ENCODE measurements around the gene BACE1. TPM values are rescaled to one million over a fixed set of nuclear protein-coding genes. Genes with fewer than 3 reads are reported as not detected.
A peak's percentile ranks its signal among the peaks of the same experiment; 100 is the strongest.
"Not testable (repeated sequence)": the region's sequence is repeated elsewhere in the genome, so short reads cannot be mapped to it uniquely, and the experiment has no call there.

BACE1 gene
- total RNA-seq, 1 experiment from 2014 or later, result 13.7 TPM

DNA sequence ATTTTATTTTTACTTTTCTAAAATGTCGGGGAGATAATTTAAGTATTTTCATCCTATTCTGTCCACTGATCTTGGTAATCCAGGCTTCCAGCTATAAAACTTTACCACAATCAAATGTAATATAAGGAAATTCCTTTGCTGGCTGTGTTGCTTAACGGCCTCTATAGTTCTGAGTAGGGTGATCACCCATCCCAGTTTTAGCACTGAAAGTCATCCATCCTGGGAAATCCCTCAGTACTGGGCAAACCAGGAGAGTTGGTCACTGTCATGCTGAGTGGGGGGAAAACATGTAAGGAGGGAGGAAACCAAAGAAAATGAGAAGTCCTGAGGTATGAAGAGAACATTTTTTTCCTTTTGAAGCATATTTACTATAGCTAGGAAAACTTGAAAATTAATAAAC is 37.7 kb downstream of the BACE1 start:
- H3K4me3 ChIP-seq (ENCODE audit: low read depth, low read length, poor library complexity, severe bottlenecking), result no peak overlapping the region
- TF ChIP-seq EZH2 (IDR thresholded peaks at IDR 0.05; ENCODE audit: borderline replicate concordance, low read depth, low read length, poor library complexity, severe bottlenecking), result no peak
- no peak for TF ChIP-seq CTCF (conservative IDR thresholded peaks at IDR 0.05; ENCODE audit: low read depth, low read length)
- no peak for DNase-seq (ENCODE audit: low spot score)
- peaks cover 15% of the 10 kb centered on the region for H3K36me3 ChIP-seq (ENCODE audit: insufficient read depth, low read length, poor library complexity, severe bottlenecking)
- no peak overlapping the region for H3K27ac ChIP-seq (ENCODE audit: low read depth, low read length, poor library complexity, severe bottlenecking)
- no TSS peak for BruUV-seq (replicated peaks)
- intact Hi-C loops (cut with micrococcal nuclease; ENCODE audit: unreplicated experiment), result no loop called here
- H3K9me3 ChIP-seq (ENCODE audit: low read depth, low read length, poor library complexity, severe bottlenecking), result peaks cover 3% of the 10 kb centered on the region
- ChIA-PET POLR2A (ENCODE audit: low non-redundant PET) (no interaction called here), CTCF (no interaction called here)
- H3K27me3 ChIP-seq (replicated peaks; ENCODE audit: insufficient read depth, low read depth, low read length, poor library complexity), result no peaks in the 10 kb centered on the region
- no peaks in the 10 kb centered on the region for H3K4me1 ChIP-seq (ENCODE audit: insufficient read depth, low read length, poor library complexity, severe bottlenecking)

DNA sequence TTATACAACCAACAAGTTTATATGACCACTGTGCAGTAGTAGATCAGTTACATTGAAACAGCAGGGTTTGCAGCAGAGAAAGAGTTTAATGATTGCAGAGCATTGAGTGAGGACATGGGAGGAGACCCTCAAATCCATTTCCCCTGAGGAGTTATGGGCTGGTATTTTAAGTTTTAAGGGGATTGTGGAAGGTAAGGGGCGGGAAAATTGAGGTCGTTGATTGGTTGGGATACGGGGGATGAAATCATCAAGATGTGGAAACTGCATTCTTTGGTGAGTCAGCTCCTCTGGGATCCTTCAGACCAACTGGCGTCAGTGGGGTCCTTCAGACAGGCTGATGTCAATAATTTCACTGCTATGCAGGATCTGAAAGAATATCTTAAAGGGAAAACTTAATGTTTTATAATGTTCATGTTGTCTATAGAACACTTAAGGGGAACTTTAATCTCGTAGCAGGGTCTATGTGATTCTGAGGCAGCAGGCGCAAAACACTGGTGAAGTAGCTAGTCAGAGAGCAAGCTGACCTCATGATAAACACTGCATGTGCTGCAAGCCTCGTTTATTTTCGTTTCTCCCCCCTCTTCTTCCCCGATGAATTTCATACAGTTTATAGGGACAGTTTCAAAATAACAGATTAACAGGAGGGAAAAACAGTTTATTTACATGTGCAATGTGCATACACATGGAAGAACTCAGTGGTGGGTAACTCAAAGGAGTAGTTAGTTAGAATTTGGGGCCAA is 42.3 kb downstream of the BACE1 start:
- no peak for TF ChIP-seq CTCF (conservative IDR thresholded peaks at IDR 0.05; ENCODE audit: low read depth, low read length)
- no peak for TF ChIP-seq EZH2 (IDR thresholded peaks at IDR 0.05; ENCODE audit: borderline replicate concordance, low read depth, low read length, poor library complexity, severe bottlenecking)
- Histone ChIP-seq H3K9me3 (ENCODE audit: low read depth, low read length, poor library complexity, severe bottlenecking) (peaks cover 8% of the 10 kb centered on the region), H3K4me3 (ENCODE audit: low read depth, low read length, poor library complexity, severe bottlenecking) (no peak overlapping the region), H3K4me1 (ENCODE audit: insufficient read depth, low read length, poor library complexity, severe bottlenecking) (no peaks in the 10 kb centered on the region), H3K36me3 (ENCODE audit: insufficient read depth, low read length, poor library complexity, severe bottlenecking) (peaks cover 4% of the 10 kb centered on the region), H3K27me3 (replicated peaks; ENCODE audit: insufficient read depth, low read depth, low read length, poor library complexity) (no peaks in the 10 kb centered on the region), H3K27ac (ENCODE audit: low read depth, low read length, poor library complexity, severe bottlenecking) (no peak overlapping the region)
- ChIA-PET POLR2A (ENCODE audit: low non-redundant PET) (interaction anchor here (0.7 kb wide), 1 partner anchor 58 kb away, joined by 3 read pairs; no protein-coding TSS in a partner anchor), CTCF (no interaction called here)
- no TSS peak for BruUV-seq (replicated peaks)
- intact Hi-C loops (cut with micrococcal nuclease; ENCODE audit: unreplicated experiment), result no loop called here
- peak; percentile 84 for DNase-seq (ENCODE audit: low spot score)

DNA sequence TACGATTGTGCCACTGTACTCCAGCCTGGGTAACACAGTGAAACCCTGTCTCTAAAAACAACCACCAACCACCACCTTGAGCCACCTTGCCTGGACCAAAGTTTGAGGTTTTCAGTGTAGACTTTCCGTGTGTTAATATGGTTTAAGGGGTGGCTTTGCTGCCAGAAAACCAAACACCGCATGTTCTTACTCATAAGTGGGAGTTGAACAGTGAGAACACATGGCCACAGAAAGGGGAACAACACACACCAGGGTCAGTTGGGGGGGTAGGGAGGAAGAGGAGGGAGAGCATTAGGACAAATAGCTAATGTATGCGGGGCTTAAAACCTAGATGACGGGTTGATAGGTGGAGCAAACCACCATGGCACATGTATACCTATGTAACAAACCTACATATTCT is 43.9 kb downstream of the BACE1 start:
- H3K27ac ChIP-seq (ENCODE audit: low read depth, low read length, poor library complexity, severe bottlenecking); BruUV-seq (replicated peaks); H3K4me1 ChIP-seq (ENCODE audit: insufficient read depth, low read length, poor library complexity, severe bottlenecking); POLR2A ChIA-PET (ENCODE audit: low non-redundant PET); intact Hi-C loops (cut with micrococcal nuclease; ENCODE audit: unreplicated experiment); H3K27me3 ChIP-seq (replicated peaks; ENCODE audit: insufficient read depth, low read depth, low read length, poor library complexity); DNase-seq (ENCODE audit: low spot score); H3K9me3 ChIP-seq (ENCODE audit: low read depth, low read length, poor library complexity, severe bottlenecking); H3K36me3 ChIP-seq (ENCODE audit: insufficient read depth, low read length, poor library complexity, severe bottlenecking); CTCF ChIA-PET; H3K4me3 ChIP-seq (ENCODE audit: low read depth, low read length, poor library complexity, severe bottlenecking): not testable (repeated sequence)

DNA sequence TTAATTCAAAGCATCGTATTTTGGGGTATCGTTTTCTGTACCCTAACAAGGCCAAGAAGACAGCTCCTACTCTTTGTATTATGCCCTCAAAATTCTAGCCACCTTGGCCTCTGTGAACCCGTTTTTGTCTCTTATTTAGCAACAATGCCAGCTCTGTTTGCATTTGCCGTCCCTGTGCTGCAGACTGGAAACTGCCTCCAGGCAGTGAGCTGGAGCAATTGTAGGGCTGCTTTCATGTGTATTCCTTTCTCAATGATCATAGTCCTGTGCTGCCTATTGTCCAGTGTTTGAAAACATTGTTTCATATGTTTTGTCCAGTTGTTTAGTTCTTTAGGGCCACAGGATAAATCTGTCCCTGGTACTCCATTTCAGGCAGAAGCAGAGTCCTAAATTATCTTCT is 44.8 kb downstream of the BACE1 start:
- Histone ChIP-seq H3K36me3 (ENCODE audit: insufficient read depth, low read length, poor library complexity, severe bottlenecking) (peaks cover 4% of the 10 kb centered on the region), H3K4me3 (ENCODE audit: low read depth, low read length, poor library complexity, severe bottlenecking) (no peak overlapping the region), H3K27ac (ENCODE audit: low read depth, low read length, poor library complexity, severe bottlenecking) (no peak overlapping the region), H3K4me1 (ENCODE audit: insufficient read depth, low read length, poor library complexity, severe bottlenecking) (no peaks in the 10 kb centered on the region), H3K9me3 (ENCODE audit: low read depth, low read length, poor library complexity, severe bottlenecking) (peaks cover 8% of the 10 kb centered on the region), H3K27me3 (replicated peaks; ENCODE audit: insufficient read depth, low read depth, low read length, poor library complexity) (no peaks in the 10 kb centered on the region)
- ChIA-PET CTCF (no interaction called here), POLR2A (ENCODE audit: low non-redundant PET) (interaction anchor here (0.6 kb wide), 1 partner anchor 9 kb away, joined by 13 read pairs; no protein-coding TSS in a partner anchor)
- intact Hi-C loops (cut with micrococcal nuclease; ENCODE audit: unreplicated experiment), result no loop called here
- no TSS peak for BruUV-seq (replicated peaks)
- no peak for TF ChIP-seq EZH2 (IDR thresholded peaks at IDR 0.05; ENCODE audit: borderline replicate concordance, low read depth, low read length, poor library complexity, severe bottlenecking)
- TF ChIP-seq CTCF (conservative IDR thresholded peaks at IDR 0.05; ENCODE audit: low read depth, low read length), result no peak
- DNase-seq (ENCODE audit: low spot score), result no peak

Data from A673 (cell line).